Endometrial microvascular endothelial cells (primary cell): Measurements from ENCODE around the gene SLC39A5. TPM values are rescaled to one million over a fixed set of nuclear protein-coding genes. Genes with fewer than 3 reads are reported as not detected.
"Not testable (repeated sequence)": the region's sequence is repeated elsewhere in the genome, so short reads cannot be mapped to it uniquely, and the experiment has no call there.

Source experiments
- in situ Hi-C: cut with HindIII; loops from 2 replicates; pipeline ENCODE4 v1.10.0; 2017; ENCODE audit warnings: low sequenced_read_pairs, low pct_unique_long_range_greater_than_20kb; ENCODE audit errors: inconsistent ontology term
- total RNA-seq: library from RNA; depleted of rRNA; stranded (reverse); fragments of >200 nt; gene quantifications from one replicate; pipeline ENCODE4 v1.2.3, GENCODE V29; 2015; ENCODE audit errors: inconsistent ontology term

SLC39A5 gene
- 3.7 TPM for total RNA-seq

- in situ Hi-C loops: no loop called here
These were observed at the start of gene SLC39A5 for GRCh38 chr12:56229916-56230431. TSS of gene SLC39A5 (plus strand) at chr12:56230051. CDS start at chr12:56231275, 1,224 bp downstream.

GRCh38 chr12:56186957-56187356, 42.9 kb upstream of the SLC39A5 start:
- in situ Hi-C loops: no loop called here

- in situ Hi-C loops: no loop called here
These were observed 41.6 kb upstream of the SLC39A5 start for GRCh38 chr12:56188131-56188777.

GRCh38 chr12:56188778-56189098, 41.1 kb upstream of the SLC39A5 start:
- in situ Hi-C loops: no loop called here

- in situ Hi-C loops: no loop called here
These were observed 40.5 kb upstream of the SLC39A5 start, which contains the start of gene SMARCC2 for GRCh38 chr12:56189099-56189917. TSS of gene SMARCC2 (minus strand) at chr12:56189483. CDS start at chr12:56189461, 22 bp downstream.

GRCh38 chr12:56189918-56190694, 39.7 kb upstream of the SLC39A5 start:
- in situ Hi-C loops: no loop called here

GRCh38 chr12:56190695-56191155, 39.1 kb upstream of the SLC39A5 start:
- in situ Hi-C loops: no loop called here

GRCh38 chr12:56192582-56192981, 37.3 kb upstream of the SLC39A5 start:
- in situ Hi-C loops: no loop called here

- in situ Hi-C loops: no loop called here
These were observed 36.7 kb upstream of the SLC39A5 start for GRCh38 chr12:56193025-56193578.

- in situ Hi-C loops: not testable (repeated sequence)
These were observed 32.9 kb upstream of the SLC39A5 start for GRCh38 chr12:56196818-56197550.

- in situ Hi-C loops: no loop called here
These were observed 31.8 kb upstream of the SLC39A5 start for GRCh38 chr12:56197921-56198635.

GRCh38 chr12:56198836-56199235, 31.0 kb upstream of the SLC39A5 start:
- in situ Hi-C loops: no loop called here

GRCh38 chr12:56202366-56202765, 27.5 kb upstream of the SLC39A5 start:
- in situ Hi-C loops: no loop called here

GRCh38 chr12:56202838-56203237, 27.0 kb upstream of the SLC39A5 start:
- in situ Hi-C loops: no loop called here

GRCh38 chr12:56204275-56204674, 25.6 kb upstream of the SLC39A5 start:
- in situ Hi-C loops: no loop called here

- in situ Hi-C loops: no loop called here
These were observed 24.4 kb upstream of the SLC39A5 start for GRCh38 chr12:56205445-56205844.

GRCh38 chr12:56206452-56207166, 23.2 kb upstream of the SLC39A5 start:
- in situ Hi-C loops: no loop called here
